H1 (cell line): ENCODE data around the gene ANAPC7.

ENCODE experiments used
- ATF2 ChIP-seq: IDR thresholded peaks from 2 replicates; pipeline ENCODE4 v1.6.1; 2012; ENCODE audit warnings: low read length, inconsistent platforms
- CTCF ChIP-seq, 3 experiments: IDR thresholded peaks; 1 replicate in 2 of 3; 2 replicates in 1 of 3; pipeline versions ENCODE4 v1.5.1 to v1.6.1; 2011; ENCODE audit warnings: low read length in 3 of 3, mild to moderate bottlenecking in 3 of 3, inconsistent platforms in 2 of 3, low read depth in 1 of 3, moderate library complexity in 1 of 3; ENCODE audit not compliant: insufficient read depth in 1 of 3; ENCODE audit errors: control extremely low read depth in 1 of 3
- EP300 ChIP-seq, 2 experiments: IDR thresholded peaks; 1 replicate in 1 of 2; 2 replicates in 1 of 2; pipeline ENCODE4 v1.6.1; 2011 to 2012; ENCODE audit warnings: low read depth in 2 of 2, low read length in 2 of 2, mild to moderate bottlenecking in 2 of 2, borderline replicate concordance in 1 of 2, inconsistent platforms in 1 of 2, moderate library complexity in 1 of 2
- GTF2F1 ChIP-seq: IDR thresholded peaks from 2 replicates; pipeline ENCODE4 v1.6.1; 2012; ENCODE audit warnings: low read depth, low read length, improper control_type of control experiment, borderline replicate concordance
- HDAC2 ChIP-seq, 2 experiments: fragments of 300-600 bp in 1 of 2; sonication (generic) in 1 of 2; IDR thresholded peaks; 2 replicates each; pipeline ENCODE4 v1.6.1; 2011 to 2012; ENCODE audit warnings: low read depth in 2 of 2, low read length in 2 of 2, mild to moderate bottlenecking in 2 of 2, moderate library complexity in 2 of 2, borderline replicate concordance in 1 of 2, inconsistent platforms in 1 of 2
- JUND ChIP-seq: IDR thresholded peaks from 2 replicates; pipeline ENCODE4 v1.6.1; 2011; ENCODE audit warnings: mild to moderate bottlenecking, improper control_type of control experiment, low read length
- KDM1A ChIP-seq: fragments of 200-600, 300-600 bp; sonication (generic); IDR thresholded peaks from 2 replicates; pipeline ENCODE4 v1.7.1; 2016; ENCODE audit warnings: mild to moderate bottlenecking, low read length, borderline replicate concordance
- POLR2AphosphoS5 ChIP-seq: IDR thresholded peaks from 2 replicates; pipeline ENCODE4 v1.6.1; 2011; ENCODE audit warnings: low read depth, low read length
- RFX5 ChIP-seq: IDR thresholded peaks from 2 replicates; pipeline ENCODE4 v1.6.1; 2011; ENCODE audit warnings: low read depth, low read length, improper control_type of control experiment, borderline replicate concordance
- RNF2 ChIP-seq: fragments of 200-900, 300-1000 bp; sonication (generic); IDR thresholded peaks from 2 replicates; pipeline ENCODE4 v1.7.1; 2016; ENCODE audit warnings: borderline replicate concordance, low read depth, mild to moderate bottlenecking, antibody characterized with exemption, low read length; ENCODE audit not compliant: poor library complexity, severe bottlenecking; ENCODE audit errors: missing control alignments
- TAF7 ChIP-seq: optimal IDR thresholded peaks from 2 replicates; pipeline ENCODE3; 2011; ENCODE audit warnings: low read depth, mild to moderate bottlenecking, inconsistent platforms, low read length, moderate library complexity, borderline replicate concordance

- TF ChIP-seq CTCF (IDR thresholded peaks at IDR 0.05; ENCODE audit: control extremely low read depth in 1 of 3, insufficient read depth in 1 of 3, low read depth in 1 of 3, low read length in 3 of 3), result no peak
- no peak for TF ChIP-seq EP300 (IDR thresholded peaks at IDR 0.05; ENCODE audit: borderline replicate concordance in 1 of 2, low read depth in 2 of 2, low read length in 2 of 2)
- no peak for TF ChIP-seq KDM1A
- no peak for TF ChIP-seq JUND
- TF ChIP-seq RNF2, result no peak
- no peak for TF ChIP-seq TAF7
- TF ChIP-seq POLR2AphosphoS5, result peak; percentile 37; the same call in 1 of the 2 replicates
- no peak for TF ChIP-seq ATF2
- TF ChIP-seq GTF2F1, result no peak
- TF ChIP-seq RFX5, result no peak
- TF ChIP-seq HDAC2 (IDR thresholded peaks at IDR 0.05; ENCODE audit: borderline replicate concordance in 1 of 2, low read depth in 2 of 2, low read length in 2 of 2), result no peak
Observed at GRCh38 chr12:110351119-110351518, 52.4 kb downstream of the ANAPC7 start.
